Stimulated activated naive CD8-positive, alpha-beta T cell treated with anti-CD3 and anti-CD28 coated beads, Interleukin-15, Interleukin-2, amounts not matched to agents 100 U/mL and 50 U/mL, for 24 hours (primary cell): Measurements from ENCODE around the gene CST4.
"Not testable (repeated sequence)": the region's sequence is repeated elsewhere in the genome, so short reads cannot be mapped to it uniquely, and the experiment has no call there.

Source experiments
- ATAC-seq: fragments of 150-1000 bp; cut with Tn5 transposase; one replicate; pipeline ENCODE4 v1.10.0; 2021
- DNase-seq: peaks from one replicate; pipeline ENCODE4 v3.0.0; 2021

The CST4 gene

DNA sequence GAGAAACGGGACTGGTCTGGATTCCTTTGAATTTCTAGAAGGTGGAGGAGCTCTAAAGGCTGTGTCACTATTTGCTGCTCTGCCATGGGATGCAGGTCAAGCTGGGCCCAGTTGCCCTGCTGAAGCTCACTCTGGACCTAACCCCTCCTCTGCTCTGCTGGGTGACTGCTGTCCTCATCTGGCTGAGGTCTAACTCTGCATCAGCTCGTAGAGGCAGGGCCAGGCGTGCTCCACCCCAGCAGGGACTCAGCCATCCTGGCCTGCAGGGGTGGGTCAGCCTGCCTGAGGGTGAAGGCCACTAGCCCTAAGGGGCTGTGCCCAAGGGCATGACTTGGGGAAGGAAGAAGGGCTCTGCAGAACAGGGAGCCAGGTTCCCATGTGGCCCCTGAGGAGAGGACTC lies 852 bp downstream of the CST4 start:
- no peak for DNase-seq
- no peak for ATAC-seq

DNA sequence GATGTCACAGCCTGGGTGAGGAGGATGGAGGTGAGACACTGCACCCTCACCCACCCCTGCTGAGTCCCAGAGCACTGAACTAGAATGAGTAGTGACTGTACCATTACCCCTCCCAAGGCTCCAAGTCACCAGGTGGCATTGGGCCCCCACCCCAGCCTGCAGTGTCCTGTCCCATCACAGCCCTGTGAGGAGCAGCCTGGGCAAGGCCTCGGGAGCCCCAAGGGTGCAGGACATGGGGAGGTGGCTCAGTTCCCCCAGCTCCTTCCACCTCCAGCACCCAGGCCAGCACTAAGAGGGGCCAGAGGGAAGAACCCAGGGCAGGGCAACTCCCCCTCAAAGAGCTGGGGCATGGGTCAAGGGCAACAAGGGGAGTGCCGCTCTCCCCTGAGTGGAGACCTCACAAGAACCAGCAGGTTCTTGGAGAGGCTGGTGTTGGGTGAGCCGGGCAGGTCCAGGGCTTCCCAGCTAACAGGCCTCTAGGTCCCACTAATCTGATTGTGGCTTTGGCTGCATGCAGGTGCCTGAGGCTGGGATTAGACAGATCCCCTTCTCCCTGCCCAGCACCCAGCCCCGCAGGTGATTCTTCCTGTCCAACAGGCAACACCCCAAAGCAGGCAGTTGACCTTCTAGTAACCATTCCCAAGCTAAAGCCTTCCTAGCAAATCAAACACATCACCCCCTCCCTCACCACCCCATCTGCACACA lies 2.6 kb downstream of the CST4 start:
- ATAC-seq (no peak), DNase-seq (no peak)

DNA sequence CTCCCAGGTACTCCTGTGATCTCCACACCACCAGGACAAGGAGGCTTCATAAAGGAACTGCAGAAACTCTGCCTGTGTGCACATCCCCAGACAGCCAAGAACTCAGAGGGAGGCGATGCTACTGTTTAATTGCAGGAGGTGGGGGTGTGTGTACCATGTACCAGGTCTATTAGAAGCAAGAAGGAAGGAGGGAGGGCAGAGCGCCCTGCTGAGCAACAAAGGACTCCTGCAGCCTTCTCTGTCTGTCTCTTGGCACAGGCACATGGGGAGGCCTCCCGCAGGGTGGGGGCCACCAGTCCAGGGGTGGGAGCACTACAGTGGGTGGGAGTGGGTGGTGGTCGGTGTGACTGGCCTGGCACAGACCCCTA lies 3.3 kb downstream of the CST4 start:
- DNase-seq, ATAC-seq: not testable (repeated sequence)

DNA sequence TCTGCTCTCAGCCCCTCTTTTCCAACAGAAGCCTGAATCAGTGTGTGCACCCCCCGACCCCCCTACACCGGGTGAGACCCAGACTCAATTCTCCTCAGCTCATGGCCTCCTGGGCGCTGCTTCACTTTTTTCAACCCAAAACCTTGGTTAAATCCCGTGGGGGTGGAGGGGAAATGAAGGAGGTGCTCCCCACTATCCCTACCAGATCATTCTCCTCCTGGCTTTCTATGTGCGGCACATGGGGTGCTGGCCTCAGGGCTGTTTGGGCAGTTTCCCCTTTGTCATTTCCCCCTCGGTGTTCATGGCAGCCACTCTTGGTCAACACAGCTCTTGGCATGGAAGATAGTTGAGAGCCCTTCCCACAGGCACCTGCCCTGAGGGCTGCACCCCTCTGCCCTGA lies 4.6 kb downstream of the CST4 start:
- DNase-seq (no peak), ATAC-seq (no peak)

DNA sequence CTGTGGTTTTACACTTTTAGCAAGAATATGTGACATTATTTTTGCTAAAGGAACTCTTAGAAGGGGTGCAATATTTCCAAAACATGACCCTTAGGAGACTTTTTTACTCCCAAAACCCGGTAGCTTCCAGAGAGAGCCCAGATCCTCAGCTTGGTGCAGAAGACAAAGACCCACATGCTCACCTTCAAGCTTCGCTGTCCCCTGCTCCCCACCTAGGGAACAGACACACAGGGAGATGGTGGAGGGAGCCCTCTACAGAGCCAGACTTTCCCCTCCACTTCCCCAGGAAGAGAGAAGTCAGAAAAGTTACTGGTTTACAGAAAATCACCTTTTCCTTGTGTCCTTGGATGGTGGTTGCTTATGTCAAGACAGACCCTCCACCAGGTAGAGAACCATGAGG lies 5.0 kb downstream of the CST4 start:
- DNase-seq: no peak
- no peak for ATAC-seq

DNA sequence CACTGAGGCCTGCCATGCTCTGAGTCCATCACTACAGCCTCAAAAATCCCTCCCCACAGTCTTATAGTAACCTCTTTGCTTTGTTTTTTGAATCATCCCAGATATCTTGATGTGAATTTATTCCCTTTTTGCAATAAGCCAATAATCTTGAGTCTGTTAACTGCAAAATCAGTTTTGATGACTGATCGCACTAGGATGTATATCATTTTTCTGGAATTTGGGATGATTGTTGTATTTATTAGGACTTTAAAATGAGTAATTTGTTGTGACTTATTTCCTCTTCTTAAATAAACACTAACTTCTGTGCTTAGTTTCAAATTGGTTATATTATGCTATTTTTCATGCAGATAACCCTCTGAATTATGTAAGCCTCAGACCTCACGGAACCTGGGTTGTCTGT lies 5.6 kb downstream of the CST4 start:
- DNase-seq (no peak), ATAC-seq (no peak)

DNA sequence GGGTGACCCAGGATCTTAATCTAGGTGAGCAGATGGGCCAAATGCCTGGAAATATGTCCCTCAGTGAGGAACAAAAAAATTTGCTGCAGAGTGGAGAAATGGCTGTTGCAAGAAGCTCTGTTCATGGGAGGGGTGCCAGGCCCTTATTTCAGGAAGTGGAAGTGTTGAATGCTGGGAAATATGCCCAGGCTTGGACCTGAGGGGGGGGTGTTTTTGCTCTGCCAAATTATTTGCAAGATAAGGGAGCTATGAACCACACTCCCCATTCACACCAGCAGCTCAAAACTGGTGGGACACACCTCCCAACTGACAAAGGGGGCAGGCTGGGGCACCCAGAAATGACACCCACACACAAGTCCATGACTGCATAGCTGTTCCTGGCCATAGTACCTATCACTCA lies 8.7 kb downstream of the CST4 start:
- no peak for ATAC-seq
- no peak for DNase-seq

DNA sequence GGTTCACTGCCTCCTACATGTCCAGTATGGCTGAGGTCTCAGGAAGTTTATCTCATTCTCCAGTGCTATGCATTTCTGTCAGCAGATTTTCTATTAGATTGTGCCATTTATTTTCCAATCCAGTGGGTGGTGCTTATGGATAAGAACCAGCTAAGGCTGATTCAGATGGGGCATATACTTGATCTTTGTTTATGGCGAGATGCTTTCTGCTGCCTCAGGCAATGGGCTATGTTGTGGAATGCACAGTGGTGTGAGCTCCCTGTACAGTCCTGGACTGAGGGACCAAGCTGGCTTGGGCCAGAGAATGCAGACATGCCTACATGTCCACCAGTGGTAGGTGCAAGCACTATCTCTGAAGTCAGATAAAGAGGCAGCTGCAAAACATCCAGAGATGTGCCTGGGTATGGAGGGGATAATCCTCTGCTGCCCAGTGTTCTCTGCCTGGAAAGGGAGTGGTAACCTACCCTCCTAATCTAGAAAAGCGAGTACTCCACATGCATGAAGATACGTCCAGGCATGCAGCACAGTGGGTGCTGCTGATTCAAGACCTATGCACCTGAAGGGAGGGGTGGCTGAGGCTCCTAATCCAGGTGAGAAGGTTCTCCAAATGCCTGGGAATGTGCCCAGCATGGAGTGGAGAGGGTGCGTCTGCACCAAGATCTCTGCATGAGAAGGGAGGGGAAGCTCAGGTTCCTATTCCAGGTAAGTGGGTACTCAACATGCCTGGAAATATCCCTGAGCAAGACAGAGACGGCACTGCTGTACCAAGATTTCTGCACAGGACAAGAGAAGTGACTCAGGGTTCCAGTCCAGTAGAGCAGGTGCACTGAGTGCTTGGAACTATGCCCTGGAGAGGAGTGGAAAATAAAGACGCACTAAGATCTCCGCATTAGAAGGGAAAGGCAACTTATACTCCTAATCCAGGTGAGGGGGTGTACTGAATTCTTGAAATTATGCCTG lies 9.4 kb downstream of the CST4 start:
- ATAC-seq (no peak), DNase-seq (no peak)

DNA sequence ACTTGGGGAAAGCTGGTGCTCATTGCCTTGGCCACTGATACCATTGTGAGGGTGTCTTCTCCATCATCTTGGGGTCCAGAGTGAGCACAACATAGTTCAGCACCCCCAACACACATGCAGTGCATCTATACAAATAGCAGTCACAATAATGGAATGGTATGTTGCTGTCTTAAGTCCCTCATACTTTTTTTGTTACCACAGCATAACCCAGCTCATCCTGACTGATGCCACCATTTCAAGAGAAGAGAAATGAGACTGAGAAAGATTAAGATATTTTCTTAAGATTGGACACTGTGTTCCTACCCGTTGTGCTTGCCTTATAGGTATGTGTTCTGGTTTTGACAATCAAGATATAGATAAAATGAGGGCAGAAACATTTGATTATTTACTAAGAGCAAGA lies 15.6 kb downstream of the CST4 start:
- DNase-seq: no peak
- no peak for ATAC-seq

DNA sequence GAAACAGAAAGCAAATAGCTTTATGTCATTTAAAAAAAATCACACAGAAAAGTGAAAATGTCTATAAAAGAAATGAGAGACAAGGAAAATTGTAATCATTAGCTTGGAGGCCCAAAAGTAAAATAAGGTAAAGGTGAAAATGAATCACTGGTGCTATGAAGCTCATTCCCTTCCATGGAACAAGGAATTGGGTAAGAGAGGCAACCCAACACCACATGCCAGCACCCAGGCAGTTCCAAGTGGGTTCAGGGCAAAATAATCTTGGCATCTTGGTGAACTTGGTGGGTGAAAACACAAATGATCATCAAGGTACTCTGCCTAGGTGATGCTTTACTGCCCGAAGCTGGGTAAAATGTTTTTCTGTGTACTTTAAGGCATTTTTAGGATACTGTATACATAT lies 16.7 kb downstream of the CST4 start:
- DNase-seq (no peak), ATAC-seq (no peak)

DNA sequence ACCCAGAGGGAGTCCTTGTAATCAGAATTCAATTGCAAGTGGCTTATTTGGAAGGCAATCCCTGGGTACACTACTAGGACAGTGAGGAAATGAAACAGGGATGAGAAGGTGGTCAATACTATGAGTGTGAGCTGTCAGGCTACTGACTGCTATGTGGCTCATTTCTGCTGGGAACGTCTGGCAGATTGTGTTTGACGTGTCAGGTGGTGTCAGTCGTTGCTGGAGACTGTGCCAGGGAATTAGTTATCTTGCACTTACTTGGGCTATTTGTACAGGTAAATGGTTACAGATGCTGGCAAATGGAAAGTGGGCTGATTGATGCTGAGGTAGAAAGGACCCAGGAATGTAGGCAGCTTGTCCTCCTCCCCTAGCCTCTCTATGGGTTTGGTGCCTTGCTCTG lies 17.4 kb downstream of the CST4 start:
- DNase-seq (no peak), ATAC-seq (no peak)

DNA sequence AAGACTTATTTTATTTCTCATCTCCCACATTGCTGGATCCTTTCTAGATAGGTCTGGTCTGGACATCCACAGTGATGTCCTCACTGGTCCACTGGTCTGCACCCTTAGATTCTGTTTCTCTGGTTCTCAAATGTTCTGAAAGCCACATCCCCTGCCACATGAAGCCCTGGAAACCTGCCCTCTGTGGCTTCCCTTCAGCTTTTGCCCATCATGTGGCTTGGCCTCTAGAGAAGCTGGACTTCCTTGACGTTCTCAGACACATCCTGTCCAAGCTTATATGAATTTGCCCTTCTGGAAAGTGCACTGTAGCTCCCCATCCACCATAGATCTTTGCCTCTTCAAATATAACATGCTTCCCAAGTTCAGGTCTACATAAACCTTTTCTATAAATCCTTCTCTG lies 18.5 kb downstream of the CST4 start:
- DNase-seq (no peak), ATAC-seq (no peak)

DNA sequence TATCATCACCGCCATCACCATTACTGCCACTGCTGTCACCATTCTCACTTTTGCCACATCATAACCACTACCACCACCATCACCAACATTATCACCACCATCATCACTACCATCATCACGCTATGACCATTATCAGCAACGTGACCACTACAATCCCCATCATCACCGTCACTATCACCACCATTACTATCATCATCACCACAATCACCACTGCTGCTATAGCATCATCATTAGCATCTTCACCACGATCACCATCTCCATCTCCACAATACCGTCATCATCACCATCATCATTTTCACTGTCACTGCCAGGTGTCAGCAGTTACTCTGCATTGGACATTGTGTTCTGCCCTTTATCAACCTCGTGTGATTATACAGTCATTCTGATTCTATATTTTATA lies 19.0 kb downstream of the CST4 start:
- ATAC-seq (no peak), DNase-seq (no peak)

DNA sequence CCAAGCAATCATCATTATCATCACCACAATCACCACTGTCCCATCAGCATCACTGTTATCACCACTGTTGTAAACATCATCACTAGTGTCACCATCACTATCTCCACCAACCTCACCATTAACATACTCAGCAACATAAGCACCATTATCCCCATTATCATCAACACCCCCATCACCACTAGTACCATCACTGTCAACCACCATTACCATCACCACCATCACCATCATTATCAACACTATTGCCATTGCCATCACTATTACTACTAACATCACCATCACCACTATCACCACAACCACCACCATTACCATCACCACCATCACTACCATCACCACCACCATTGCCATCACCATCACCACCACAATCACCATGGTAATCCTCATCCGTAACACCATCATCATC lies 19.5 kb downstream of the CST4 start:
- no peak for ATAC-seq
- DNase-seq: no peak

DNA sequence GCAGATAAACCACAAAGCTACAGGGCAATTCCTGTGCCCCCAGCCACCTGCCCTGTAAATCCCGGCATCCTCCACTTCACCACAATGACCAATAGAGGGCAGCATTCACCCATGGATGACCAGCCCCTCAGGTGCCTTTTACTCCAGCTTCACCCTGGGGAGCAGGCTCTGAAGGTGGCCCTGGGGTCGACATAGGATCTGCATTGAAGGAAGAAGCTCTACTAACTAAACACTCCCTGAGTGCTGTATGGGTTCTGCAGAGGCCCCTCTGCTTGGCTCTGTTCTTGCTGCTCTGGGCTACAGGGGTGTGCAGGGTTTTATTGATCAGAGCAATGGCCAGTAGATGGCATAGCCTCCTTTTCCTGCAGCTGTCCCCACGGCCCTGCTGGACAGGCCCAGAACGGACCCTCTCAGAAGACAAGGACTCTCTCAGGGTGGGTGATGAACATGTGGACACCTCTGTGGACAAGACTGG lies 20.3 kb downstream of the CST4 start:
- no peak for ATAC-seq
- peak; percentile 50 for DNase-seq

DNA sequence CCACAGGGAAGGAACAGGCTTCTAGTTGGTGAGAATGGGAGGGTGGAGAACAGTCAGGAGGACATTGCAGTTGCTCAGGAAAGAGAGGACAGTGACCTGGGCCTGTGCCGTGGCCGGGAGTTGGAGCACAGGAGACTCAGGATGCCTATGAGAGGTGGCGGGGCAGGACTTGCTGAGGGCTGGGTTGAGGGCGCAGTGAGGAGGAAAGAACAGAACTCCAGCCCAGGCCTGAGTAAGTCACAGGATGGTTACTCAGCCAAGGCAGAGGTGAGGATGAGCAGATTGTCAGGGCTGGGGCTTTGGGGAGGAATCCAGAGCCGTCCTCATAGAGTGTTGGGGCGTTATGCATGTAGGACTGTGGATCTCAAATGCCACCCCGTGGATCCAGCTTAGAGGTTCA lies 21.2 kb downstream of the CST4 start:
- ATAC-seq (no peak), DNase-seq (no peak)

DNA sequence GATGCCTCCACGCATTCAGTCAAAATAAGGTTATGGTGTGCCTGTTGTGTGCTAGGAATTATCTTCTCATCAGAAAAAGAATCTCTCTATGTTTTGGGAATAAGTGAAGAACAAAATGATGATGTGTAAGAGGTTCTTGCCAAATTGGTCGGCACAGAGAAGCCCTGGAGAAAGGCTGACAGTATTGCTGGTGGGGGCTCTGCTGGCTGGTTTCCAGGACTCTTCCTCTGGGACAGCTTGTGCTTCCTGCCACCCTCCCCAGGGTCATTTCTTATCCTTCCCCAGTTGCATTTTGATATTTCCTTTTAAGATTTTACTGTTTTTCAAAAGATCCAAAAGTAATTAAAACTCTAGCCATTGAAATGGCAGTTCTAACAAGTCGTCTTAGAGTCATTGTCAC lies 22.1 kb downstream of the CST4 start:
- ATAC-seq (no peak), DNase-seq (no peak)

DNA sequence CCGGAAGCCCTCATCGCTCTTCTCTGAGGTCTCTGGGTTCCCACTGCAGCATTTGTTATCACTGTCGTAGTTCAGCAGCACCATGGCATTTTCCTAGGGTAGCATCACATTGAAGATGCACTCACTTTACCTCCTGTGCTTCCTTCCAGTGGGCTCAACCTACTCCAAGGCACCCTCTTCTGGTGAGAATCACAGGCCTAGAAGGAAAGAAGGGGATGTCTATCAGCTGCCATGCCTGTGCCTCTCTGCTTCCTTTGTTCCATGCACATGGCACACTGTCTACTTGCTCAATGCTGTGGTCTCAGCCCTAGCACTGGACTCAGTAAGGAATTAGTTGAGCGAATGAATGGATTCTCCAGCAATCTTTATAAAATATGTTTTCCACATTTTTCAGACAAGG lies 22.6 kb downstream of the CST4 start:
- no peak for ATAC-seq
- no peak for DNase-seq

DNA sequence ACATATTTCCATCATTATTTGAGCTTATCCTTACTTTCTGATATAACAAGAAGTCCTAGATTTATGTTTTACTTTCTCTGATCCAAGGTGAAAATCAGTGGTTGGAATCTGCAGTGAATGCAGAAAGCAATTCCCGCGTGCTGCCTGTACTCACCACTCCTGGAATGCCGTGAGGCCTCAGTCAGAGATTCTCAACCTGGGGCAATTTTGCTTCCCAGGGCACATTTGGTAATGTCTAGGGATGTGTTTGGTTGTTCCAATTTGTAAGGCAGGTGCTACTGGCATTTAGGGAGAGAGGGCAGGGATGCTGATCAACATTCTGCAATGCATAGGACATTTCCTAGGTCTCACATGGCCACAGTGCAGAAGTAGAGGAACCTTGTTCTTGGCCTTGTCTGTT lies 23.9 kb downstream of the CST4 start:
- no peak for ATAC-seq
- no peak for DNase-seq

DNA sequence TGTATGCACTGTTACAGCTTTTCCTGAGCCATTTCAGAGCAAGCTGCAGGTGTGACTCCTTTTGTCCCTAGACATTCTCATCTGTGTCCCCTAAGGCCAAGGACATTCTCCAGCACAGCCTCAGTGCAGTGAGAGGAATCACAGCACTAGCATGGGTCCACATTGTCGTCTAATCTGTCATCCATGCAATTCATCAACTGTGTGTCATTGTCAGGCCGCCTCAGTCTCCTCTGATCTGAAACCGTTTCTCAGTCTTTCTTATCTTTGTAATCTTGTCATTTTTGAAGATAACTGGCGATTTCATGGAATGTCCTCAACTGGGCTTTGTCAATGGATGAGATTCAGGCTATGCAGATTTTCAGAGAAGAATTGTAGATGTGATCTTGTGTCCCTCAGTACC lies 24.8 kb downstream of the CST4 start:
- DNase-seq, ATAC-seq: not testable (repeated sequence)

DNA sequence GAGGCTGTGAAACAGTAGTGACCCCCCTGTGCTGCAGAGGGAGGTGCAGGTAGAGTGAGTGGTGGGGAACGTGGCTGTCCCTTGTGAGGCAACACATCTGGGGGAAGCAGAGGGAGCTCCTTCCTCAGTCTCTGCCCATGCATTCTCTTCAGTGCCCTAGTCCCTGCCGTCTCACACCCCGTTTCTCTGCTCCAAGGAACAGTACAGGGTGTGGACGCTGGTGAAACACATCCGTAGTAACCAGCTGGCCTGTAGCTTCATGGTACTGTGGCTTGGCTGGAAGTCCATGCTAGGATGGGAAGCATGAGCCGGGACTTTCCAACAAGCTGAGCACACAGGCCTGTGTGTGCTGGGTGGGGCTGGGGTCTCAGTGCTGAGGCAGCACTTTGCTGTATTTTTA lies 25.7 kb downstream of the CST4 start:
- ATAC-seq: no peak

DNA sequence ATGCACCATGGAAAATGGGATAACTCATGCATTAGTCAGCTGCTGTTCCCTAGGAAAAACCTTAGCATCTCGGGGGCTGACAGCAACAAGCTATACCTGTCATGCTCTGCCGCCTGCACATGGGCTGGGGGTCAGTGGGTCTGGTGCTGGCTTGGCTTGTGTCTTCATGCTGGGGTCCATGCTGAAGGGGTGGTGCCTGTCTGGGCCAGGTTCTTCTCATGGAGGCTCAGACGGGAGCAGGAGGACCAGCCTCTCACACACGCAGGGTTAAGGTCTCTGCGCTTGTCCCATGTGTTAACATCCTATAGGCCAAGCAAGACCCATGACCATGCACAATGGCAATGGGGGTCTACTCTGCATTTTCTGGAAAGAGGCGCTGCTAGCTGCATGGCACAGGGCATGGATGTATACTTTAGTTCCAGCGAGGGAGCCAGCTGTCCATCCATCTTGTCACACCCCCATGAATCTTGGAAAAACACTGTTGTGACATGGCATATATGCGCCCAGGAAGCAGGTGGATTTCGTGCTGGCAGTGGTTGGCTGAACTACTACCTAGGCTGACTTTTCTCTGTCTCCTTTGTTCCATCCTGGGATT lies 26.5 kb downstream of the CST4 start:
- DNase-seq: no peak
- peak; percentile 19 for ATAC-seq

More for the DNA sequence above, 25.7 kb downstream of the CST4 start:
- DNase-seq: no peak

DNA sequence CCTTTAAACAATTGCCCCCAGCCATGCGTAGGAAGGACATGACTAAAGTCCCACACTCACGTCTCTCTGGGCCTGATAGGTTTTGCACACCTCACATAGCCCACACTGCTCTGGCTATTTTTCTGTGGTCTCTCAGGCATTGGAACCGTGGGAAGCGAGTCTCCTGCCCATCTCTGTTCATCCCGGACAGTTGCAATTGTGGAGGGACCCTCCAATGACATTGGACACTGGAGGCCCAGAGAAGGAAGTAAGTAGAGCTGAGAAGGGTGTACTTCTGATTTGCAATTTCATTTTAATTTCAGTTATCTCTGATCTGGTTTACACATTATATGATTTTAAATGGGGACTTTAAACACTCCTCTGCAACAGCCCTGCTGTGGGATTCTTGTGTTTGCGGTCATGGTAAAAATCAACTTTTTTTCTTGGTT lies 27.8 kb downstream of the CST4 start:
- no peak for ATAC-seq
- no peak for DNase-seq
